Stimulated activated CD8-positive, alpha-beta memory T cell treated with anti-CD3 and anti-CD28 coated beads, Interleukin-2, amount 100 ng/mL, for 48 hours (primary cell): Measurements from ENCODE around the gene NELFCD.
A peak's percentile ranks its signal among the peaks of the same experiment; 100 is the strongest.
"Not testable (repeated sequence)": the region's sequence is repeated elsewhere in the genome, so short reads cannot be mapped to it uniquely, and the experiment has no call there.

Experiments
- DNase-seq, 2 donors: peaks; one replicate each; pipeline ENCODE4 v3.0.0-alpha.2; 2020; ENCODE audit warnings: low read depth in 2 of 2

The NELFCD gene

GRCh38 chr20:58980711-58981627, at the start of gene NELFCD:
NELFCD (plus strand) TSS chr20:58981256; CDS start chr20:58981310, 54 bp downstream.
- peak; percentile 84 to 88 for DNase-seq

GRCh38 chr20:58932170-58932569, 48.9 kb upstream of the NELFCD start:
- DNase-seq: no peak

- DNase-seq: no peak
Measured at GRCh38 chr20:58938078-58938477, 43.0 kb upstream of the NELFCD start.

GRCh38 chr20:58938541-58938940, 42.5 kb upstream of the NELFCD start:
- no peak for DNase-seq

- DNase-seq: no peak
Measured at GRCh38 chr20:58941471-58941870, 39.6 kb upstream of the NELFCD start.

- DNase-seq: no peak
Measured at GRCh38 chr20:58942549-58942948, 38.5 kb upstream of the NELFCD start.

- DNase-seq: no peak
Measured at GRCh38 chr20:58944610-58945009, 36.4 kb upstream of the NELFCD start.

GRCh38 chr20:58945965-58946631, 35.0 kb upstream of the NELFCD start:
- DNase-seq: no peak

GRCh38 chr20:58947797-58948388, 33.2 kb upstream of the NELFCD start:
- DNase-seq: not testable (repeated sequence)

GRCh38 chr20:58950603-58951002, 30.5 kb upstream of the NELFCD start:
- no peak for DNase-seq

- DNase-seq: no peak
Measured at GRCh38 chr20:58953050-58953449, 28.0 kb upstream of the NELFCD start.

- no peak for DNase-seq
Measured at GRCh38 chr20:58956078-58956477, 25.0 kb upstream of the NELFCD start.

- no peak for DNase-seq
Measured at GRCh38 chr20:58959652-58960051, 21.4 kb upstream of the NELFCD start.

GRCh38 chr20:58963060-58963584, 17.9 kb upstream of the NELFCD start:
- DNase-seq: no peak

- not testable (repeated sequence) for DNase-seq
Measured at GRCh38 chr20:58963922-58964321, 17.1 kb upstream of the NELFCD start.

- DNase-seq: no peak
Measured at GRCh38 chr20:58965270-58966064, 15.6 kb upstream of the NELFCD start.

GRCh38 chr20:58967652-58968429, 13.2 kb upstream of the NELFCD start:
- no peak for DNase-seq

- DNase-seq: no peak
Measured at GRCh38 chr20:58969439-58969838, 11.6 kb upstream of the NELFCD start.

GRCh38 chr20:58970146-58970545, 10.9 kb upstream of the NELFCD start:
- DNase-seq: no peak

- no peak for DNase-seq
Measured at GRCh38 chr20:58971429-58971828, 9.6 kb upstream of the NELFCD start.

GRCh38 chr20:58973179-58973578, 7.9 kb upstream of the NELFCD start:
- DNase-seq: no peak
